Bronchial epithelial cell (primary cell): ENCODE data around the gene RAP1GAP2. TPM values are rescaled to one million over a fixed set of nuclear protein-coding genes. Genes with fewer than 3 reads are reported as not detected.

ENCODE experiments used
- DNase-seq: peaks from one replicate; pipeline ENCODE4 v3.0.0-alpha.2; 2010; ENCODE audit warnings: low read depth
- FAIRE-seq: peaks from 2 replicates; lab custom pipeline; 2011; peaks lifted over from hg19 to GRCh38; lab: Jason Lieb, UNC
- H3K27me3 ChIP-seq: 2 replicates; pipeline ENCODE4 v1.5.1; 2011; ENCODE audit warnings: low read length; ENCODE audit not compliant: control insufficient read depth, insufficient read depth
- H3K36me3 ChIP-seq: 2 replicates; pipeline ENCODE4 v1.5.1; 2011; ENCODE audit warnings: low read length; ENCODE audit not compliant: control insufficient read depth, insufficient read depth
- H3K4me3 ChIP-seq: 2 replicates; pipeline ENCODE4 v1.5.1; 2011; ENCODE audit warnings: mild to moderate bottlenecking, low read depth, low read length, control low read depth
- CTCF ChIP-seq: IDR thresholded peaks from 2 replicates; pipeline ENCODE4 v1.5.1; 2011; ENCODE audit warnings: mild to moderate bottlenecking, moderate library complexity, low read length, control low read depth, inconsistent platforms; ENCODE audit not compliant: insufficient read depth, severe bottlenecking
- total RNA-seq: library from RNA; depleted of rRNA; stranded (reverse); fragments of >200 nt; gene quantifications from 2 replicates; pipeline ENCODE4 v1.2.1, GENCODE V29; 2014

Gene RAP1GAP2
- total RNA-seq, 1 donor from 2014 or later = 15.0 TPM

GRCh38 chr17:2962236-2962635 lies 166.0 kb downstream of the RAP1GAP2 start:
- TF ChIP-seq CTCF = no peak
- FAIRE-seq (no peak), DNase-seq (no peak)
- Histone ChIP-seq H3K36me3 (peaks cover 1% of the 10 kb centered on the region), H3K4me3 (no peak overlapping the region), H3K27me3 (no peaks in the 10 kb centered on the region)

DNA sequence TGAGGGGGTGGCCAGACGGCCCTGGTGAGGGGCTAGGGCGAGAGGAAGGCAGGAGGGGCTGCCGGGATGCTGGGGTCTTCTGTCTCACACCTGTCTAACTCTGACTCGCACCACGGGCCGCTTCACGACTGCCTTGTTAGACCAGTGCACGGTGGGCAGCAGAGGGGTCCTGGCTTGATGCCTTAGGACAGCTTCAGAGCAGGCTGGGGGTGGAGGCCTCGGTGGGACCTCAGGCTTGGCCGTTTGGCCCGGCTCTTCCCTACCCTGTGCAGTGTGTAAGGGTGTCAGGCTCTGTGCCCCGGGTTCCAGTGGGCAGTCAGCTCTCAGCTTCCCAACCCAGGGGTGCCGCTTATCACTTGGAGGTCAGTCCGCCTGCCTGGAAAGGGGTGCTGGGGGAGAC lies 166.5 kb downstream of the RAP1GAP2 start:
- FAIRE-seq (no peak), DNase-seq (no peak)
- no peak for TF ChIP-seq CTCF
- peaks cover 2% of the 10 kb centered on the region for H3K36me3 ChIP-seq
- no peaks in the 10 kb centered on the region for H3K27me3 ChIP-seq
- H3K4me3 ChIP-seq = no peak overlapping the region

DNA sequence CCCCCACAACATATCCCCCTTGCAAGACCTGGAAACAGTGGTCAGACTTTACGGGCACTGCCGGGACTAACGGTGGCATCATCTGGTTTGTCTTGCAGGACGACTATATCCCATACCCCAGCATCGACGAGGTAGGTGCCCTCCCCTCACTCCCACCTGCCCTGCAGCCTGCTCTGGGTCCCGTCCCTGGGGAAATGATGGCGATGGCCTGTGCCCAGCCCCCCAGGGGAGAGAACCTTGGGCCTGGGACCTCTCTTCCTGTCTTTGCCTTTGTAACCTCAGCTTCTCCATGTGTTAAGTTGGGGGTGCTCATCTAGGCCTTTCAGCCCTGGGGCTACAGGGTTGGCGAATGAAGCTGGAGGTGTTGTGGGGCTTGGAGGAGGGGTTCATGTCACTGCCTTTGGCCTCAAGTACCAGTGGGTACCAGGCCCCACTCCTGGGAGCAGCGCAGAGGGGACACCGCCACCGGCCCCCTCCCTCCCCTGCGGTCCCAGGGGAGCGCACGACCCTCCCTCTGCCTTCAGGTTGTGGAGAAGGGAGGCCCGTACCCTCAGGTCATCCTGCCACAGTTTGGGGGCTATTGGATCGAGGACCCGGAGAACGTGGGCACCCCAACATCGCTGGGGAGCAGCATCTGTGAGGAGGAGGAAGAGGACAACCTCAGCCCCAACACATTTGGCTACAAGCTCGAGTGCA lies 167.2 kb downstream of the RAP1GAP2 start:
- Histone ChIP-seq H3K36me3 (peaks cover 2% of the 10 kb centered on the region), H3K27me3 (no peaks in the 10 kb centered on the region), H3K4me3 (no peak overlapping the region)
- DNase-seq (no peak), FAIRE-seq (no peak)
- no peak for TF ChIP-seq CTCF

- H3K4me3 ChIP-seq = no peak overlapping the region
- FAIRE-seq (no peak), DNase-seq (no peak)
- TF ChIP-seq CTCF = no peak
- no peaks in the 10 kb centered on the region for H3K27me3 ChIP-seq
- H3K36me3 ChIP-seq = peaks cover 2% of the 10 kb centered on the region
Observed at GRCh38 chr17:2964028-2964356, 167.8 kb downstream of the RAP1GAP2 start.

DNA sequence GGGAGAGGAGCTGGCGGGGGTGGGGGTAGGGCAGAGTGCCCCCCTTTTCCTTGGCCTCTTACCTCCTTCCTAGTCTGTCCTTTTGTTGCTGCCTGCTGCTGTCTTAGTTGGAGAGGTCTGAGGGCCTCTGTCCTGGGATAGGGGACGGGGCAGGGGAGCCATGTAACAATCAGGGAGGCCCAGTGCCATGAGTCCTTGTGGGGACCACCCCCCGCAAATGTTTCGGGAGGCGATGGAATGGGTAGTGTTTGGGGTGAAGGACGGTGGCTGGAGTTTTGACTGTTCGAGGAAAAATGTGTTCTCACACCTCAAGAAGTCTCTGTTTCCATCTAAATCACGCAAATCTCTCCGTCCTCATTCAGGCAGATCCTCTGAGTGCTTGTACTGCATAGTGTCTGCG lies 168.1 kb downstream of the RAP1GAP2 start:
- DNase-seq (no peak), FAIRE-seq (no peak)
- no peak for TF ChIP-seq CTCF
- H3K4me3 ChIP-seq = no peak overlapping the region
- H3K36me3 ChIP-seq = peaks cover 2% of the 10 kb centered on the region
- H3K27me3 ChIP-seq = no peaks in the 10 kb centered on the region

GRCh38 chr17:2964831-2965230 lies 168.6 kb downstream of the RAP1GAP2 start:
- peaks cover 2% of the 10 kb centered on the region for H3K36me3 ChIP-seq
- no peak for TF ChIP-seq CTCF
- no peak for DNase-seq

More at GRCh38 chr17:2964831-2965230, 168.6 kb downstream of the RAP1GAP2 start:
- no peak for FAIRE-seq
- no peaks in the 10 kb centered on the region for H3K27me3 ChIP-seq
- H3K4me3 ChIP-seq = no peak overlapping the region
